Activated CD8-positive, alpha-beta memory T cell treated with anti-CD3 and anti-CD28 coated beads, Interleukin-2, amount 50 U/mL, for 48 hours (primary cell): ENCODE results near the gene SNX32.
"Not testable (repeated sequence)": the region's sequence is repeated elsewhere in the genome, so short reads cannot be mapped to it uniquely, and the experiment has no call there.

Experiments used
- DNase-seq: peaks from one replicate; pipeline ENCODE4 v3.0.0-alpha.2; 2020

SNX32 gene

DNA sequence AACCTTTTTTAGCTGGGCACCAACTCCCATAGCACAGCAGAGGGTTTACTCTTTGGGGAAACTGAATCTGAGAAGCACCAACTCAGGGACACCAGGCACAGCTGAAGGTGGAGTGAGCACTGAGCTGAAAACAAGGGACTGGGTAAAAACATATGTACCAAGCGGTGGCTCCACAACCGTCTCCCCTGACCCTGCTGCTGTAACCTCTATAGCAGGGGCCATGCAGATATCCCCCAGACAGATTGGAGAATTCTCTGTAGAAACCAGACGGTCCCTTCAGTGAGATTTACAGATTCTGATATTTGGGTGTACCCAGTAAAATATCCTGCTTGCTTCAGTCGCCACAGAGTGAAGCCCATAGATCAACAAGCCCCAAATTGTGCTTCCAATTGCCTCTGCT is 4.3 kb upstream of the SNX32 start:
- no peak for DNase-seq

DNA sequence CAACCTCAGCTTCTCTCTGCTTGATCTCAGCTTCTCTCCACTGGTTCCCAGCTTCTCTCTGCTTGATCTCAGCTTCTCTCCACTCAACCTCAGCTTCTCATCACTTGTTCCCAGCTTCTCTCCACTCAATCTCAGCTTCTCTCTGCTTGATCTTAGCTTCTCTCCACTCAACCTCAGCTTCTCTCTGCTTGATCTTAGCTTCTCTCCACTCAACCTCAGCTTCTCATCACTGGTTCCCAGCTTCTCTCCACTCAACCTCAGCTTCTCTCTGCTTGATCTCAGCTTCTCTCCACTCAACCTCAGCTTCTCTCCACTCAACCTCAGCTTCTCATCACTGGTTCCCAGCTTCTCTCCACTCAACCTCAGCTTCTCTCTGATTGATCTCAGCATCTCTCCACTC is 1.5 kb upstream of the SNX32 start:
- not testable (repeated sequence) for DNase-seq

DNA sequence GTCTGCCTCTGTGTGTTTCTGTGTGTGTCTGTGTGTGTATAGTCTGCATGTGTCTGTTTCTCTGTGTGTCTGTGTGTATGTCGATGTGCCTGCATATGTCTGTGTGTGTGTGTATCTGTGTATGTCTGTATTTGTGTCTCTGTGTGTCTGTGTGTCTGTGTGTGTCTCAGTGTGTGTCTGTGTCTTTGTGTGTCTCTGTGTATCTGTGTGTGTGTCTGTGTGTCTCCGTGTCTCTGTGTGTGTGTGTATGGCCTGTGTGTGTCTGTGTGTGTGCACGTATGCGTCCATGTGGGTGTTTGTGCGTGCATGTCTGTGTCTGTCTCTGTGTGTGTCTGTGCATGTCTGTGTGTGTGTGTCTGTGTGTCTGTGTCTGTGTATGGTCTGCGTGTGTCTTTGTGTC is 439 bp downstream of the SNX32 start:
- DNase-seq = no peak

- DNase-seq = no peak
These were observed 8.4 kb downstream of the SNX32 start for GRCh38 chr11:65842144-65842543.

DNA sequence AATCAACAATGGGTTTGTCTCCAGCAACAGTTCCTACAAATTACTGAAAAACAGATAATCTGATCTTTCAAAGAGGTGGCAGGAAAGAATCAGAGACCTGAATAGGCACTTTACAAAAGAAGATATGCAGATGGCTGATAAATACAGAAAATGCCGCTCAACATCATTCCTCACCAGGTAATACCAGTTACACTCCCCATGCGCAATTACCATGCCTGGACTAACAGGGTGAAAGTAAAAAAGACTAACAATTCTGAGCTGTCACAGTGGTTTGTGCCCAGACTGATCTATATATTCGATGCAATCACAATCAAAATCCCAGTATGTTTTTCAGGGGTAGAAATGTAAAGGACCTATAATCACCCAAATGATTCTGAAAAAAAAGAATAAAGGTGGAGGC is 10.0 kb downstream of the SNX32 start:
- DNase-seq = no peak

DNA sequence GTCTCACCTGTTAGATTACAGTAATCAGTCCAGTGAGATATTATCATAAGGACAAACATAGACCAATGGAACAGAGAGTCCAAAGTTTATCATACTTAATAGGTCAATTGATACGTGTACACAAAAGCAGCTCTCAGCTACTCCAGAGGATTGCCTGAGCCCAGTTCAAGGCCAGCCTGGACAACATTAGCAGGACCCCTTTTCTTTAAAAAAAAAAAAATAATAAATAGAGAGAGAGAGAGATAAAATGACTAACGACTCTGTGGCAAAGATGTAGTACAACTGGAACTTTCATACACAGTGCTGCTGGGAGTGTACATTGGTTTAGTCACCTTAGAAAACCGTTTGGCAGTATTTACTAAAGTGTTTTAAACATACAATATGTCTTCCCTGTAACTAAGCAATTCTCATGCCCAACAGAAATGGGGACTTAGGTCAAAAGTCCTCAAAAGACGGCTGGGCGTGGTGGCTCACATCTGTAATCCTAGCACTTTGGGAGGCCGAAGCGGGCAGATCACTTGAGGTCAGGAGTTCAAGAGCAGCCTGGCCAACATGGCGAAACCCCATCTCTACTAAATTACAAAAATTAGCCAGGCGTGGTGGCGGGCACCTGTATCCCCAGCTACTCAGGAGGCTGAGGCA is 10.6 kb downstream of the SNX32 start:
- DNase-seq = no peak

- DNase-seq = no peak
These were observed 14.0 kb downstream of the SNX32 start for GRCh38 chr11:65847746-65848145.

- DNase-seq = not testable (repeated sequence)
These were observed 14.9 kb downstream of the SNX32 start for GRCh38 chr11:65848693-65849092.

DNA sequence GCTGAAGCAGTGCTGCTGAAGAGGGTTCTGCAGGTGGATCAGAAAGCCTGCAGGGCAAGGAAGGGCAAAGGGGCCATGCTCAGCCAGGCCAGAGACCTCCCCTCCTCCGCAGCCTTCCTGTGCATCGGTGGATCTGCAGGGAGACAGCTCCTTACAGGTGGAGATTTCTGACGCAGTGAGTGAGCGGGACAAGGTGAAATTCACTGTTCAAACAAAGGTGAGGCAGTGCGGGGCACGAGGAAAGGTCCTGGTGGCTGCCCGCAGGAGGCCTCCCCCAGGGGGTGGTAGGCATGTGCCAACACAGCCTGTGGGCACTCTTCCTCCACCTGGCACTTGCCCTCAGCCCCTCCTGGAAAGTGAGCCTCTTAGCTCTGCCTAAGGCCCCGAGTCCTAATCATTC is 15.6 kb downstream of the SNX32 start:
- no peak for DNase-seq

DNA sequence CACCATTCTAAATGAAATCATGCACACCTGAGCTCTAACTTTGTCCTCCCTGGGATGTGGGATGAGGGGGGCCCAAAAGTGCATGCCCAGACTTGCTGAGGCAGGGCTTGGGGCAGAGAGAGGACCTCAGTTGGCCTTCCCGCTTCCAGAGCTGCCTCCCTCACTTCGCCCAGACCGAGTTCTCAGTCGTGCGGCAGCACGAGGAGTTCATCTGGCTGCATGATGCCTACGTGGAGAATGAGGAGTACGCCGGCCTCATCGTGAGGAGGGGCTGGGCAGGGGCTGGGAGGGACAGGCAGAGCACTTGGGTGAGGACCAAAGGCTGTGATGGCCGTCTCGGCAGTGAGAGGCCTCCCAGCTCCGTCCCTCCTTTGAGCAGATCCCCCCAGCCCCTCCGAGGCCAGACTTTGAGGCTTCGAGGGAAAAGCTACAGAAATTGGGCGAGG is 16.0 kb downstream of the SNX32 start:
- DNase-seq = no peak

DNA sequence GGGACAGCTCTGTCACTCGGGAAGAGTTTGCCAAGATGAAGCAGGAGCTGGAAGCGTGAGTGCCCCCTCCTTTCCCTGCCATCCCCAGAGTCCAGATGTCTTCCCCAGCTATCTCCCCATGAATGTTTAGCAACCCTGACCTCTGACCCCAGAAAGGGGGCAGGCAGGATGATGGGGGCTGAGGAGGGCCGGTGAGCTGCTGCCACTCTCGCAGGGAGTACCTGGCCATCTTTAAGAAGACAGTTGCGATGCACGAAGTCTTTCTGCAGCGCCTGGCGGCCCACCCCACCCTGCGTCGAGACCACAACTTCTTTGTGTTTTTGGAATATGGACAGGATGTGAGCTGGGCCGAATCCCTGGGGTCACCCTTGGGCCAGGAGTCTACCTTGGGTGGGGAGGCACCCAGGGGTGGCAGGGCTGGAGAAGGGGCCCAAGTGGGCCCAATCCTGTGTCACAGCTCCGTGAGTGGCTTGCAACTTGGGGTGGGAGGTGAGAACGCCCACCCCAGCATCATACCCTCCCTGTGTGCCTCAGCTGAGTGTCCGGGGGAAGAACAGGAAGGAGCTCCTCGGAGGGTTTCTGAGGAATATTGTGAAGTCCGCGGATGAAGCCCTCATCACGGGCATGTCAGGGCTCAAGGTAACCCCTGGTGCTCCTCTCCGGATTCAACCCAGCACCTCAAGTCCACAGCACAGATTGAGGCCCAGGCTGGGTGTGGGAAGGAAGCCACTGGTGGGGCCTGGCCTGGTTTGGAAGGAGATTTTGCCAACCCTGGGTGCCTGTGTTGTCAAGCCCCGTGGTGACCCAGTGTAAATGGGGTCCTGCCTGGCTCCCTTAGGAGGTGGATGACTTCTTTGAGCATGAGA is 16.7 kb downstream of the SNX32 start:
- DNase-seq = peak; percentile 58

GRCh38 chr11:65851083-65851579 is 17.4 kb downstream of the SNX32 start:
- peak; percentile 75 for DNase-seq

DNA sequence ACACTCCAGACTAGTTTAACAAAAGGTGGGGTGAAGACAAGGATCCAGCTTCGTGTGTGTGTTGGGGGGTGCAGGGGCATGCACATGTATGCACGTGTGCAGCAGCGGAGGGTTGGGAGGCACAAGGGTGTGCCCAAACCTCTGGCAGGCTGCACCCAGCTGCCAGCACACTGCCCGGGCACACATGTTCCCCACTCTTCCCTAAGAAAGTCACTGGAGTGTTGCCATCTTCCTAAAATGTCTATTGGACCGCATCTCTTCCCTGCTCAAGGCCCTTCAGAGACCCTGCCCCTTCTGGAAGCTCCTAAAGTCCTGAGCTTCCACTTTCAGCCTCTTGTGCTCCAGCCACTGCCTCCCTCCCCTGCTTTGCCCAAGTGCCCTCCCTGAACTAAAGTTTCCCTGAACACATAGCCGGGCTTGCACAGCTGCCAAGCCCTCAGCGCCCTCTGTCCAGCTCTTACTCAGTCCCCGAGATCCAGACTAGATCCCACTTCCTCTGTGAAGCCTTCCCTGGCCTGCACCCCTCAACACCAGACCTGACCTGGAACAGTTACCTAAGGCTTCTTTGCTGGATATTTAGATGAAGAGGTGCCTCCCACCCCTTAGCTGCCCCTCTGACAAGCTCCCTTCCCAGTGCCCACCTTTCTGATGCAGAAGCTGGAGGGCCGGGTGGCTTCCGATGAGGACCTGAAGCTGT is 18.2 kb downstream of the SNX32 start:
- DNase-seq = peak; percentile 61

GRCh38 chr11:65852508-65853245 is 18.9 kb downstream of the SNX32 start:
- peak; percentile 66 for DNase-seq

- DNase-seq = no peak
These were observed 19.6 kb downstream of the SNX32 start for GRCh38 chr11:65853246-65853979.

DNA sequence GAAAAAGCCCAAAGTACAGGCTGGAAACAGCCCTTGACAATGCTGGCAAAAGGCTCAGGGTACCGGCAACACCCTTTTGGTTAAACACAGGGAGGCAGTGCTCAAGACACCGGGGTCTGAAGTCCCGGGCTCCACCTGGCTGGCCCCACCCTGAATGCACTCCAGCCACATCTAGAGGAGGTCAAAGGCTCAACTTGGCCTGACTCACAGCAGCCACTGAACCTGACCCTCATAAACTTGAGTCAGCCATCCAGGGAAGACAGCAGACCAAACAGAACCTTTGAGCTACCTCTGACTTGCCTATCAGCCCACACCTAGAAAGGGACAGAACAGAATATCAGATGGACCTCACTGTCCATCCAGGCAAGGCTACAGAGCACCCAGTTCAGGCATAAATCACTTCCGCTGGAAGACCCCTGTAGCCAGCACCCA is 20.4 kb downstream of the SNX32 start:
- peak; percentile 57 for DNase-seq

DNA sequence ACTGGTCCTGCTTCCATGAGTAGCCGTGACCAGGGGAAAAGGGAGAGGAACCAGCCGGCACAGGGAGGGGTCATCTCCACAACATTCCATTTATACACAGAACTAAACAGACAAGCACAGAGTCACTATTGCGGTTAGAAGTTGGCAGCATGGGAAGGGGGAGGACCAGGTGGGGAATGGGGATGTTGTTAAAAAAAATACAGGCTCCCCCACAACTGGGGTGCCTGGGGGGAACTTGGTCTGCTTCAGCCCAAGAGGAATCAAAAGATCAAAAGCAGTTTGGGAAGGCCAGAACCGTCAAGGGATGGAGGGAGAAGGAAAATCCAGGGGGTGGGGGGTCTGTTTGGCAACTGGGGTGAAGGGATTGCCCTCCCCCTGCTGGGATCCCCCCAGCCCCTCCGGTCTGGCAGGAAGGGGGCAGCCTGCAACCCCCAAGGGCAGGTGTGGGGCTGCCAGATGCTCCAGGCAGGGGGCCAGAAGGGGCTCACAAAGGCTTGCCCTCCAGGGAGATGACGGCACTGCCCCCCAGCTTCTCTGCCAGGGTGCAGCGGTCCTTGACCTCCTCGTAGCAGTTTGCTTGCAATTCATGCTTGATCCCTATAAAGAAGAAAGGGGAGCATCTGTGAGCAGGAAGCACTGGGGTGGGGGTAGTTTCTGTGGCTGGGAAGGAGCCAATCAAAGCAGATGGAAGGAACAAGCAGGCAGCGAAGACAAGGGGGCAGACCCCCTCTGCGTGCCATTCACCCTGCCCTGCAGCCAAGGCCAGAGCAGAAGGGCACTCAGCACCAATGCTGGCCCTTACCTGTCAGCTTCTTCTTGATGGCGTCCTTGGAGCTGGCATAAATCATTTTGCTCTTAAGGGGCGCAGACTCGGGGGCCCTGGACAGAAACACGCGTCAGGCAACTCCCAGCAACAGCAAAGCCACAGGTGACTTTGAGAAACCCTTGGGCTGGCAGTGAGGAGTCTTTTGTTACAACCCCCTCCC is 21.4 kb downstream of the SNX32 start:
- DNase-seq = peak; percentile 48

DNA sequence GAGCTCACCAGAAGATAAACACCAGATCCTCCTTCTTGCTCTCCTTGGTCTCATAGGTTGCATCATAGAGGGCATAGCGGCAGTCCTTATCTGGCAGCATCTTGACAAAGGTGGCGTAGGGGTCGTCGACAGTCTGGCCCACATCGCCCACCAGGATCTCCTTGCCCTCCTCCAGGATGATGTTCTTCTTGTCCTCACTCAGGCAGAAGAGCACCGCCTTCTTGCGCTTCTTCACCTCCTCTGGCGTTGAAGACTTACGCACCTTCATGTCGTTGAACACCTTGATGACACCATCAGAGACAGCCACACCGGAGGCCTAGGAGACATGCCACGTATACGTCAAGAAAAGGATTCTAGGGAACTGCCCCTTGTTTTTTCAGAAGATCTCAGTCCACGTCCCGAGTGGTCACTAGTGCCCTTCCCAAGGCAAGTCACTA is 22.2 kb downstream of the SNX32 start:
- DNase-seq = peak; percentile 48

GRCh38 chr11:65856689-65857499 is 23.1 kb downstream of the SNX32 start:
- DNase-seq = peak; percentile 90

- peak; percentile 85 for DNase-seq
These were observed 23.7 kb downstream of the SNX32 start for GRCh38 chr11:65857500-65857852.
